ENCODE results near the gene TPO.
"Not testable (repeated sequence)": the region's sequence is repeated elsewhere in the genome, so short reads cannot be mapped to it uniquely, and the experiment has no call there.

Gene TPO

GRCh38 chr2:1569879-1570450 is 156.7 kb downstream of the TPO start:
- no peaks in the 10 kb centered on the region for H3K36me3 Mint-ChIP-seq
- peaks cover 6% of the 10 kb centered on the region for H3K27me3 Mint-ChIP-seq
- no peak for ATAC-seq (ENCODE audit: low read depth)
- H3K27ac Mint-ChIP-seq: no peak overlapping the region
- H3K9me3 Mint-ChIP-seq: peaks cover 2% of the 10 kb centered on the region
- no peak for DNase-seq (ENCODE audit: low spot score in 2 of 2)
- H3K4me3 Mint-ChIP-seq: no peak overlapping the region
- H3K4me1 Mint-ChIP-seq: no peaks in the 10 kb centered on the region

GRCh38 chr2:1571477-1572417 is 158.5 kb downstream of the TPO start:
- Mint-ChIP-seq H3K36me3 (no peaks in the 10 kb centered on the region), H3K27ac (no peak overlapping the region), H3K9me3 (peaks cover 2% of the 10 kb centered on the region), H3K4me3 (no peak overlapping the region), H3K4me1 (no peaks in the 10 kb centered on the region), H3K27me3 (peaks cover 6% of the 10 kb centered on the region)
- no peak for ATAC-seq (ENCODE audit: low read depth)
- DNase-seq (ENCODE audit: low spot score in 2 of 2): no peak

DNA sequence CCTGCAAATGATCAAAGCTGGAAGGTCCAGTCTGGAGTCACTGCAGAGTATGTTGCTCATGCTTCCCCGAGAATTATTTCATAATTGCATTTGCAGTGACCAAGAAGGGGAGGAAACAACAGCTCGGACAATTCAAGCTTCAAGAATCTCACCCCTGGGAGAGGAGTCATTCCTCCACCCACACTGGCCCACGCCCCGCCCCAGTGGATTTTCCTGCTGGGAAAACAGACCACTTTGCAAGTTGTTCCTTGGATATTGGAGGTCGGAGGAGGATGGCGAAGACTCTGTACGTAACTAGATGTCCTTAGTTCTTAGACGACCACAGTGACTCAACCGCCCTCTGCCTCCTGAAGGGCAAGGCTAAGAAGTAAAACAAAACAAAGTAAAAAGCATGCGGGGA is 159.4 kb downstream of the TPO start:
- no peak for DNase-seq (ENCODE audit: low spot score in 2 of 2)
- Mint-ChIP-seq H3K36me3 (no peaks in the 10 kb centered on the region), H3K27me3 (peaks cover 6% of the 10 kb centered on the region), H3K4me3 (no peak overlapping the region), H3K9me3 (peaks cover 2% of the 10 kb centered on the region), H3K4me1 (no peaks in the 10 kb centered on the region), H3K27ac (no peak overlapping the region)
- ATAC-seq (ENCODE audit: low read depth): no peak

- Mint-ChIP-seq H3K27me3 (peaks cover 6% of the 10 kb centered on the region), H3K9me3 (no peaks in the 10 kb centered on the region), H3K4me3 (no peak overlapping the region), H3K27ac (no peak overlapping the region), H3K36me3 (no peaks in the 10 kb centered on the region), H3K4me1 (no peaks in the 10 kb centered on the region)
- no peak for DNase-seq (ENCODE audit: low spot score in 2 of 2)
- ATAC-seq (ENCODE audit: low read depth): no peak
Observed at GRCh38 chr2:1577846-1578245, 164.6 kb downstream of the TPO start.

DNA sequence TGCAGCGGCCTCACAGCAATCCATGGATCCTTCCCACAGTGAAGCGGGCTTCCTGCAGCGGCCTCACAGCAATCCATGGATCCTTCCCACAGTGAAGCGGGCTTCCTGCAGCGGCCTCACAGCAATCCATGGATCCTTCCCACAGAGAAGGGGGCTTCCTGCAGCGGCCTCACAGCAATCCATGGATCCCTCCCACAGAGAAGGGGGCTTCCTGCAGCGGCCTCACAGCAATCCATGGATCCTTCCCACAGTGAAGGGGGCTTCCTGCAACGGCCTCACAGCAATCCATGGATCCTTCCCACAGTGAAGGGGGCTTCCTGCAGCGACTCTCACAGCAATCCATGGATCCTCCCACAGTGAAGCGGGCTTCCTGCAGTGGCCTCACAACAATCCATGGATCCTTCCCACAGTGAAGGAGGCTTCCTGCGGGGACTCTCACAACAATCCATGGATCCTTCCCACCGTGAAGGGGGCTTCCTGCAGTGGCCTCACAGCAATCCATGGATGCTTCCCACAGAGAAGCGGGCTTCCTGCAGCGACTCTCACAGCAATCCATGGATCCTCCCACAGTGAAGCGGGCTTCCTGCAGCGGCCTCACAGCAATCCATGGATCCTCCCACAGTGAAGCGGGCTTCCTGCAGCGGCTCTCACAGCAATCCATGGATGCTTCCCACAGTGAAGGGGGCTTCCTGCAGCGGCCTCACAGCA is 168.1 kb downstream of the TPO start:
- H3K4me1 Mint-ChIP-seq; H3K27ac Mint-ChIP-seq; H3K36me3 Mint-ChIP-seq; H3K27me3 Mint-ChIP-seq; H3K4me3 Mint-ChIP-seq; DNase-seq (ENCODE audit: low spot score in 2 of 2); H3K9me3 Mint-ChIP-seq; ATAC-seq (ENCODE audit: low read depth): not testable (repeated sequence)

DNA sequence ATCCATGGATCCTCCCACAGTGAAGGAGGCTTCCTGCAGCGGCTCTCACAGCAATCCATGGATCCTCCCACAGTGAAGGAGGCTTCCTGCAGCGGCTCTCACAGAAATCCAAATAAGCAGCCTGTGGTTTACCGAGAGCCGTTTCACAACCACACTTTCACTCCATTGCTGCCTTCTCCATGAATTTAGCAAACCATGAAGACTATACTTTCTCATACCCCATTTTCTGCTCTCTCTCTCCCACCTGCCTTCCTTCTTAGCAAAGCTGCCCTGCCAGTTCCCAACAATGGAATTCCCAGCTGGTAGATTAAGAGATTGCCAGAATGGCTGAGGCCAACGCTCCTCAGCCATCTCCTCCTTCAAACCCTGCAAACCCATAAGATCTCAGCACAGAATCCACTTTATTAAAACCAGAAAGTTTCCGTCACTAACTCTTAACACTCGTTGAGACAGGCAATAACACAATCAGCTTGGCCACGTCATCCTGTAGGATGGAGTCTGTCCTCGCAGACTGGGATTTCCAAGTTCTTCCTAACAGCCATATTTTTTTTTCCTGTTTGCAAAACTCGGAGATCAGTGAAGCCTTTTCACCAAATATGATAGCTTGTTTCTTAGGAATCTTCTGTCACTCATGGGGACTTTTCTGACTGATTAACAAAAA is 168.8 kb downstream of the TPO start:
- Mint-ChIP-seq H3K27ac (no peak overlapping the region), H3K4me1 (no peaks in the 10 kb centered on the region), H3K36me3 (no peaks in the 10 kb centered on the region), H3K4me3 (no peak overlapping the region), H3K9me3 (no peaks in the 10 kb centered on the region), H3K27me3 (no peaks in the 10 kb centered on the region)
- no peak for DNase-seq (ENCODE audit: low spot score in 2 of 2)
- ATAC-seq (ENCODE audit: low read depth): no peak

GRCh38 chr2:1582891-1583341 is 169.7 kb downstream of the TPO start:
- H3K27me3 Mint-ChIP-seq: peaks cover 6% of the 10 kb centered on the region
- no peak overlapping the region for H3K27ac Mint-ChIP-seq
- H3K4me3 Mint-ChIP-seq: no peak overlapping the region
- no peak for ATAC-seq (ENCODE audit: low read depth)
- H3K9me3 Mint-ChIP-seq: no peaks in the 10 kb centered on the region
- no peaks in the 10 kb centered on the region for H3K4me1 Mint-ChIP-seq
- DNase-seq (ENCODE audit: low spot score in 2 of 2): no peak
- H3K36me3 Mint-ChIP-seq: no peaks in the 10 kb centered on the region

DNA sequence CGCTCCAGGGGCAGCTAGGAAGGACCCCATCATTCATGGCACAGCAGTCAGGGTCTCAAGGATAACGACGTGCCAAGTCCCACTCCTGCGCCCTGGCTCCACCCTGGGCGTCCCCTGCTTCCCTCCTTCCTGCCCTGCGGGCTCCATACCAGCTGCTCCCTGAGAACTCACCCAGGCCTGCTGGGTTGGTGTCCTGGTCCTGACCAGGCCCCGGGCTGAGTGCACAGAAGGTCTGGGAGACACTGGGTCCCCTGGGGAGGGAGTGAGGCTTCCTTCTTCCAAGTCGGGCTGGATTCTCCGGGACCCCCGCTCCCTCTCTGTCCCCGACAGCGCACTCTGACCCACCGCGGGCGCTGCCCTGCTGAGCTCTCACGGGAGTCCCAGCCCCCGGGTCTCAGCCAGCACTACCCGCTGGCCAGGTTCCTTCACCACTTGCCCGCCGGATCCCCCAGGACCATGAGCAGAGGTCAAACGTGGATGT is 170.8 kb downstream of the TPO start:
- H3K27me3 Mint-ChIP-seq: peaks cover 11% of the 10 kb centered on the region
- no peaks in the 10 kb centered on the region for H3K4me1 Mint-ChIP-seq
- DNase-seq (ENCODE audit: low spot score in 2 of 2): no peak
- no peak for ATAC-seq (ENCODE audit: low read depth)
- H3K4me3 Mint-ChIP-seq: no peak overlapping the region
- no peaks in the 10 kb centered on the region for H3K36me3 Mint-ChIP-seq
- H3K9me3 Mint-ChIP-seq: no peaks in the 10 kb centered on the region
- H3K27ac Mint-ChIP-seq: no peak overlapping the region

- Mint-ChIP-seq H3K27ac (no peak overlapping the region), H3K27me3 (peaks cover 11% of the 10 kb centered on the region)
Observed at GRCh38 chr2:1584691-1585485, 171.6 kb downstream of the TPO start.

GRCh38 chr2:1585635-1586034 is 172.4 kb downstream of the TPO start:
- ATAC-seq (ENCODE audit: low read depth): no peak
- no peak for DNase-seq (ENCODE audit: low spot score in 2 of 2)
- Mint-ChIP-seq H3K4me3 (no peak overlapping the region), H3K9me3 (no peaks in the 10 kb centered on the region), H3K4me1 (no peaks in the 10 kb centered on the region), H3K27ac (no peak overlapping the region), H3K27me3 (peaks cover 12% of the 10 kb centered on the region), H3K36me3 (no peaks in the 10 kb centered on the region)

More at GRCh38 chr2:1584691-1585485, 171.6 kb downstream of the TPO start:
- DNase-seq (ENCODE audit: low spot score in 2 of 2) (no peak), ATAC-seq (ENCODE audit: low read depth) (no peak)
- Mint-ChIP-seq H3K36me3 (no peaks in the 10 kb centered on the region), H3K9me3 (no peaks in the 10 kb centered on the region), H3K4me1 (no peaks in the 10 kb centered on the region), H3K4me3 (no peak overlapping the region)

DNA sequence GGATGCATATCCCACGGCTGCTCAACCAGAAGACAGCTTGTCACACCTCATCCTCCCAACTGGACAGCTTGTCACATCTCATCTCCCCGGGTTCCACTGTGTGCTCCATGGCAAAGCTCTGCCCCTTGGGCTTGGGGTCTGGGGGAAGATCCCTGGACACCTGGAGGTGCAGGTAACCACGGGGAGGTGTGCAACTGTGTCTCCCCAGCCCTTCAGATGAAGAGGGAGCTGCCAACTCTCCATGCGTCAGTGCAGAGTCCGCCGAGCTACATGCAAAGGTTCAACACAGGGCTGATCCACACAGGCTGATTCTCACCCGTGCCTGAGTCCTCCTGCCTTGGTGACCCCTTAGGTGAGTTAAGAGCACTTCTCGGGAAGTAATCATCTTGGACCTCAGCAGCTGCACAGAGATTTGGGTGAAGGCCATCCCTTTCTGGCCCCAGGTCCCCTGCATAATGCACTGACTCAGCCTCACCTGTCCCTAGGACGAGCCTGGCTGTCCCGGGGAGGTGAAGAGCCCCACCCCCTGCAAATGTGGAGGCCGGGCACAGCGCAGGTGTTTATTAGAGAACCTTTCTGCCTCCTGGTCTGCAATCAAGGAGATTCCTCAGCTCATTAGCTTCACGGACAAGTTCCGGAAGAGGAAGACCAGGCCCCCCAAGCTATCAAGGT is 173.1 kb downstream of the TPO start:
- ATAC-seq (ENCODE audit: low read depth) (no peak), DNase-seq (ENCODE audit: low spot score in 2 of 2) (no peak)
- Mint-ChIP-seq H3K9me3 (no peaks in the 10 kb centered on the region), H3K27me3 (peaks cover 12% of the 10 kb centered on the region), H3K36me3 (no peaks in the 10 kb centered on the region), H3K4me3 (no peak overlapping the region), H3K27ac (no peak overlapping the region), H3K4me1 (no peaks in the 10 kb centered on the region)

DNA sequence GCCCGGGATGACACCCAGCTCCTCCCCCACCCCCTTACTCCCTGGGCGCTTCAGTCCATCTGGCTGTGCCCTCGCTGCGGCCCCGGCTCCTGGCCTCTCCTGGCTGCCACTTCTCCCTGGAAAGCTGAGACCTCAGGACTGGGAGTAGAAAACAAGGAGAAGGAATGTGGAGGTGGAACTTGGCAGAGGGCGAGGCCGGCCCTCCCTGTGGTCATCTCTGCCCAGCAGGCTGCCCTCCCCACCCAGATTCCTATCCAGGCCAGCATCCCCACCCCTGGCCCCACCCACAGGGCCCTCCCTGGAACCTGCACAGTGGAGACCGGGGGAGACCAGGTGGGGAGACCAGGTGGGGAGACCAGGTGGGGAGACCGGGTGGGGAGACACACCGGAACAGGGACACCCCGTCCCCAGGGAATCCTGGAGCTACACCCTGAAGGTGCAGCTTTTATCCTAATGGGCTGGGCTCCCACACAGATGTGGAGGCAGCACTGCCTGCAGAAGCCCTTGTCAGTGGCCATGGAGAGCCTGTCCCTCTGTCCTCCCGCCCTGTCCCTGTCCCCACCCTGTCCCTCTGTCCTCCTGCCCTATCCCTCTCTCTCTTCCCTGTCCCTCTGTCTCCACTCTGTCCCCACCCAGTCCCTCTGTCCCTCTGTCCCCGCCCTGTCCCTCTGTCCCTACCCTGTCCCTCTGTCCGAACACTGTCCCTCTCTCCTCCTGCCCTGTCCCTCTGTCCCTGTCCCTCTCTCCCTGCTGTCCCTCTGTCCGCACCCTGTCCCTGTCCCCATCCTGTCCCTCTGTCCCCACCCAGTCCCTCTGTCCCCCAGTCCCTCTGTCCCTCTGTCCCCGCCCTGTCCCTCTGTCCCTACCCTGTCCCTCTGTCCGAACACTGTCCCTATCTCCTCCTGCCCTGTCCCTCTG is 173.9 kb downstream of the TPO start:
- no peak for DNase-seq (ENCODE audit: low spot score in 2 of 2)
- Mint-ChIP-seq H3K4me1 (no peaks in the 10 kb centered on the region), H3K27me3 (peaks cover 12% of the 10 kb centered on the region), H3K9me3 (no peaks in the 10 kb centered on the region), H3K4me3 (no peak overlapping the region), H3K36me3 (no peaks in the 10 kb centered on the region), H3K27ac (no peak overlapping the region)
- ATAC-seq (ENCODE audit: low read depth): no peak

Data from memory B cell (primary cell).